ENCODE results near the gene DGKQ.
"Not testable (repeated sequence)": the region's sequence is repeated elsewhere in the genome, so short reads cannot be mapped to it uniquely, and the experiment has no call there.

The DGKQ gene

GRCh38 chr4:984336-985054, 11.1 kb upstream of the DGKQ start:
- Mint-ChIP-seq H3K36me3 (no peaks in the 10 kb centered on the region), H3K27ac (no peak overlapping the region), H3K9me3 (no peaks in the 10 kb centered on the region), H3K4me1 (peaks cover 29% of the 10 kb centered on the region), H3K27me3 (no peaks in the 10 kb centered on the region), H3K4me3 (no peak overlapping the region)
- CTCF ChIA-PET: no interaction called here
- DNase-seq: no peak

DNA sequence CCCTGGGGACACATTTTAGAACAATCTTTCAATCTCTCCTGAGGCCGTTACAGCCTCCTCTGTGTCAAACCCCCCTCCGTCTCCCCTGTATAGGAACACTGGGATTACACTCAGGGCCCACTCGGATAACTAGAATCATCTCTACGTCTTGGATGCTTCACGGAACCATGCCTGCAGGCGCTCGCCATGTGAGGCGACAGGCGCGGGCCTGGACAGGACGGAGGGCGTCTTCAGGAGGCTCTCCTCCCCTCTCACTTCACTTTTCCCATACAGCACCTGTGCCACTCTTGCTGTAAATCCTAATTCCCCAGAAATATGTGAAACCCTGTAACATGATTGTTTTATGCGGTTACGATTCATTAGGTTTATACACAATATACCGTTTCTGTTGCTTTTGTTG, 9.4 kb upstream of the DGKQ start:
- CTCF ChIA-PET: no interaction called here
- Mint-ChIP-seq H3K27ac (no peak overlapping the region), H3K9me3 (no peaks in the 10 kb centered on the region), H3K27me3 (no peaks in the 10 kb centered on the region), H3K36me3 (no peaks in the 10 kb centered on the region), H3K4me3 (no peak overlapping the region), H3K4me1 (peaks cover 25% of the 10 kb centered on the region)
- DNase-seq: no peak

GRCh38 chr4:982291-982690, 8.9 kb upstream of the DGKQ start:
- peaks cover 21% of the 10 kb centered on the region for H3K4me1 Mint-ChIP-seq
- no peak overlapping the region for H3K27ac Mint-ChIP-seq
- DNase-seq: no peak
- H3K9me3 Mint-ChIP-seq: no peaks in the 10 kb centered on the region
- H3K36me3 Mint-ChIP-seq: no peaks in the 10 kb centered on the region
- H3K4me3 Mint-ChIP-seq: no peak overlapping the region
- CTCF ChIA-PET: no interaction called here
- H3K27me3 Mint-ChIP-seq: no peaks in the 10 kb centered on the region

DNA sequence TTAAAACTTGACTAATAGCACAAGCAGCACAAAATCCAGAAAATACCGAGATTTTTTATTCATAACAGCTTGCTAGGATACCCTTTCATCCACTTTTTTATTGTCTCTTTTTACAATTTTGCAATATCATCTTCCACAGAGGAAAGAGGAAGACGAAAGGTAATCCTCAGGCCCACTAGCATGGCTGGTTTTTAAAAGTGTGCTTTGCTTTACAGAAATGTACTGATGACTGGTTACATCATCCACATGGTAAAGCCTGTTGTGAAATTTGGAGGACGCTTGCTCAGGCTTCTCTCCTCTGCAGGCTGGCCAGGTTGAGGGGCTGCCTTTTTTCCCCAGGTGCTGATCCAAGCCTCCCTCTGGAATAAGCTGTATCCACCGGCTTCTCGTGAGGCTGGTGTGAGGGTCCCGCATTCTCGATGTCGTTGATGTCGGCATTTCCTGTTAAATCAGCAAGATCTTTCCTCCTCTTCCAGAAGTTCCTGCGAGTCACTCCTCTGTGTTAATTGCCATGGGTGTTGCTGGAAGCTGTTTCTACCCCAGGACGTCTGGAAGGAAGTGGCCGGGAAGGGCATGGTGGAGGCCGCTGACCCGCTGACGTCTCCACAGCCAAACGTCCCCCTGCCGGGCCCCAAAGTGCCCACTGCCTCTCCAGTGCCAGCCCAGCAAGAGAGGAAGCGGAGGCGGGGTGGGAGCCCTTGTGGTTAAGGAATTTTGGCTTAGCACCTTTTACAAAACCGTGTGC, 5.8 kb upstream of the DGKQ start:
- H3K4me1 Mint-ChIP-seq: peaks cover 4% of the 10 kb centered on the region
- CTCF ChIA-PET: interaction anchor here (0.6 kb wide), 1 partner anchor 177 kb away, joined by 3 read pairs; no protein-coding TSS in a partner anchor
- H3K27ac Mint-ChIP-seq: no peak overlapping the region
- peaks cover 10% of the 10 kb centered on the region for H3K27me3 Mint-ChIP-seq
- no peak for DNase-seq
- H3K9me3 Mint-ChIP-seq: no peaks in the 10 kb centered on the region
- H3K36me3 Mint-ChIP-seq: no peaks in the 10 kb centered on the region
- H3K4me3 Mint-ChIP-seq: no peak overlapping the region

DNA sequence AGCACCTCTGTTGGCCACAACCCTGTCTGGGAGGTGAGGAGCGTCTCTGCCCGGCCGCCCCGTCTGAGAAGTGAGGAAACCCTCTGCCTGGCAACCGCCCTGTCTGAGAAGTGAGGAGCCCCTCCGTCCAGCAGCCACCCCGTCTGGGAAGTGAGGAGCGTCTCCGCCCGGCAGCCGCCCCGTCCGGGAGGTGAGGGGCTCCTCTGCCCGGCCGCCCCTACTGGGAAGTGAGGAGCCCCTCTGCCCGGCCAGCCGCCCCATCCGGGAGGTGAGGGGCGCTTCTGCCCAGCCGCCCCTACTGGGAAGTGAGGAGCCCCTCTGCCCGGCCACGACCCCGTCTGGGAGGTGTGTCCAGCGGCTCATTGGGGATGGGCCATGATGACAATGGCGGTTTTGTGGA, 2.6 kb upstream of the DGKQ start:
- H3K36me3 Mint-ChIP-seq, H3K27ac Mint-ChIP-seq, H3K9me3 Mint-ChIP-seq, H3K4me3 Mint-ChIP-seq, H3K4me1 Mint-ChIP-seq, CTCF ChIA-PET, DNase-seq, H3K27me3 Mint-ChIP-seq: not testable (repeated sequence)

- Mint-ChIP-seq H3K9me3 (no peaks in the 10 kb centered on the region), H3K36me3 (no peaks in the 10 kb centered on the region), H3K4me3 (no peak overlapping the region), H3K27ac (no peak overlapping the region), H3K4me1 (peaks cover 15% of the 10 kb centered on the region), H3K27me3 (peaks cover 10% of the 10 kb centered on the region)
- no peak for DNase-seq
- CTCF ChIA-PET: interaction anchor here (0.9 kb wide), 1 partner anchor 171 kb away, joined by 3 read pairs; no protein-coding TSS in a partner anchor
Measured at GRCh38 chr4:974668-975067, 1.3 kb upstream of the DGKQ start.

GRCh38 chr4:972651-973424, 531 bp downstream of the DGKQ start:
- peak; percentile 78 for DNase-seq
- Mint-ChIP-seq H3K27ac (no peak overlapping the region), H3K36me3 (no peaks in the 10 kb centered on the region), H3K4me1 (peaks cover 15% of the 10 kb centered on the region), H3K9me3 (no peaks in the 10 kb centered on the region), H3K27me3 (peaks cover 10% of the 10 kb centered on the region), H3K4me3 (peak overlapping the region; percentile 53)
- CTCF ChIA-PET: no interaction called here

- no peak for DNase-seq
- H3K27me3 Mint-ChIP-seq: peaks cover 9% of the 10 kb centered on the region
- H3K4me3 Mint-ChIP-seq: peak overlapping the region; percentile 53
- H3K9me3 Mint-ChIP-seq: no peaks in the 10 kb centered on the region
- no peaks in the 10 kb centered on the region for H3K36me3 Mint-ChIP-seq
- peaks cover 15% of the 10 kb centered on the region for H3K4me1 Mint-ChIP-seq
- CTCF ChIA-PET: no interaction called here
- no peak overlapping the region for H3K27ac Mint-ChIP-seq
Measured at GRCh38 chr4:971666-972500, 1.5 kb downstream of the DGKQ start.

DNA sequence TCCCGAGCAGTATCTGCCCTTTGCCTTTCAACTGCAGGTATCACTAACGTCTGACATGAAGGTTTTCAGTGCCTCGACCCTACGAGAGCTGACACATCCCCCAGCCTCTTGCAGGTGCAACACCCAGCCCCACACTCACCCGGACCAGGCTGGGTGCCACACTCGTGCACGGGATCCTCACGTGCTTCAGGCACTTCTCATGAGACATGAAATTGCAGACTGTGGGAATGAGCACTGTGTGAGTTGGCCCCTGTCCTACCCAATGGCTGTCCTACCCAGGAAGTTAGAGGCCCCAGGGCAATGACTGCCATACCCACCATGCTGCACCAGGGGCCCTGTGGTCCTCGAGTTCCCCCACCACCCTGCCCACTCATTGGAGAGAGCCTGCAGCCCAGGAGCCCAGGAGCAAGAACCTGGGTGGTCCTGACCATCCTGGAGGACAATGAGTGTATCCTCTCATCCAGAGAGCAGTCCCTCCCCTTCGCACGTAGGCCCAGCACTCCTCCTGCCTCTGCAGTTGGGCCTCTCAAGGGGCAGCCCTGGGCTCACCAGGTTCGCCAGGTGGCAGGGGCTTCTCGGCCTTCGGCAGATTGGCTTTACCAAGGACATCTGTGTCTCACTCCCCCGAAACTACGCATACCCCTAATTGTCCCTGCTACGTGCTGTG, 2.4 kb downstream of the DGKQ start:
- Mint-ChIP-seq H3K9me3 (no peaks in the 10 kb centered on the region), H3K27me3 (peaks cover 6% of the 10 kb centered on the region), H3K4me3 (peak overlapping the region; percentile 10), H3K4me1 (peaks cover 11% of the 10 kb centered on the region), H3K27ac (no peak overlapping the region), H3K36me3 (no peaks in the 10 kb centered on the region)
- DNase-seq: no peak
- CTCF ChIA-PET: no interaction called here

- Mint-ChIP-seq H3K27me3 (peaks cover 6% of the 10 kb centered on the region), H3K4me3 (no peak overlapping the region), H3K27ac (no peak overlapping the region), H3K9me3 (no peaks in the 10 kb centered on the region), H3K4me1 (peaks cover 11% of the 10 kb centered on the region), H3K36me3 (no peaks in the 10 kb centered on the region)
- CTCF ChIA-PET: no interaction called here
- no peak for DNase-seq
Measured at GRCh38 chr4:970046-970745, 3.2 kb downstream of the DGKQ start.

DNA sequence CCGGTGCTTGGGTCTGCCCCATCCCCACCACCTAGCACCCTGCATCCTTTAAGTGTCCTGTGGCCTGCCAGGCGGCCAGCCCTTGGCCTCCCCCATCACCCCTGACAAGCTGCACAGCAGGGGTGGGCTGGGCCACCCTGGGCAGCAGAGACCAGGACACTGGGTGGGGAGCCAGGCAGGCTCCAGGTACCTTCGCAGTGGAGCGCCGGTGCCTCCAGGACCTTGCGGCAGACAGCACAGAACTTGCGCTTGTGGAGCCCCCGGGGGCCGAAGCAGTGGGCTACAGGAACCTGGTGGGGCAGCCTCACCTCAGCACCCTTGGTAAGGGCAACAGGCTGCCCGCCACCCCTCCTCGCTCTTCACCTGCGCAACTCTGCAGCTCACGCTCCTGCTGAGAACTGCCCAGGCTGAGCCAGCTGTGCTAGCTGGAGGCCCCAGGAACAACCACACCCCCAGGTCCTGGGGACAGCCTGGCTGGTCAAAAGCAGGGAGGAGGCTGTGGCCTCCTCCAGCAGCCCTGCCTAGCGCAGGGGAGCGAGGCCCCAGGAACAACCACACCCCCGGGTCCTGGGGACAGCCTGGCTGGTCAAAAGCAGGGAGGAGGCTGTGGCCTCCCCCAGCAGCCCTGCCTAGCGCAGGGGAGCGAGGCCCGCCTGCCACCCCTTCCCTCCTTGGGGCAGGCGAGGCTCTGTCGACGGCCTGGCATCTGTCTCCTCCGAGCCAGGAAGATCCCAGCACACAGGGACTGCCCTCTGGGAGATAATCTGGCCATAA, 4.6 kb downstream of the DGKQ start:
- H3K4me3 Mint-ChIP-seq: no peak overlapping the region
- DNase-seq: no peak
- no peaks in the 10 kb centered on the region for H3K27me3 Mint-ChIP-seq
- peaks cover 11% of the 10 kb centered on the region for H3K4me1 Mint-ChIP-seq
- CTCF ChIA-PET: no interaction called here
- H3K9me3 Mint-ChIP-seq: no peaks in the 10 kb centered on the region
- no peaks in the 10 kb centered on the region for H3K36me3 Mint-ChIP-seq
- no peak overlapping the region for H3K27ac Mint-ChIP-seq

- Mint-ChIP-seq H3K4me1 (peaks cover 11% of the 10 kb centered on the region), H3K9me3 (no peaks in the 10 kb centered on the region), H3K27me3 (no peaks in the 10 kb centered on the region), H3K4me3 (no peak overlapping the region), H3K27ac (no peak overlapping the region), H3K36me3 (no peaks in the 10 kb centered on the region)
- no peak for DNase-seq
- CTCF ChIA-PET: no interaction called here
Measured at GRCh38 chr4:968221-968620, 5.1 kb downstream of the DGKQ start.
